AG04450 (cell line): Measurements from ENCODE around the gene ANKRD13A. TPM values are rescaled to one million over a fixed set of nuclear protein-coding genes. Genes with fewer than 3 reads are reported as not detected.
"Not testable (repeated sequence)": the region's sequence is repeated elsewhere in the genome, so short reads cannot be mapped to it uniquely, and the experiment has no call there.

Source experiments
- CTCF ChIA-PET: fragments of 300-600, 350-600 bp; formaldehyde crosslinking; extraction: SDS; loops from one replicate; lab custom pipeline; 2022; ENCODE audit warnings: antibody characterized with exemption, inconsistent platforms; lab: Charles Lee
- POLR2A ChIA-PET: fragments of 350-600 bp; formaldehyde crosslinking; extraction: SDS; loops from one replicate; lab custom pipeline; 2021; ENCODE audit warnings: antibody characterized with exemption, inconsistent platforms; lab: Yijun Ruan, JAX
- DNase-seq: peaks from one replicate; pipeline ENCODE4 v3.0.0-alpha.2; 2011; ENCODE audit warnings: low read depth, low spot score
- H3K27ac ChIP-seq: one replicate; pipeline ENCODE4 v1.5.1; 2012; ENCODE audit warnings: low read depth, low read length, control low read depth
- H3K27me3 ChIP-seq: one replicate; pipeline ENCODE4 v1.6.0; 2012; ENCODE audit warnings: low read length; ENCODE audit not compliant: control insufficient read depth, insufficient read depth
- H3K4me3 ChIP-seq: 2 replicates; pipeline ENCODE4 v1.5.1; 2011; ENCODE audit warnings: mild to moderate bottlenecking, low read depth, low read length, control low read depth
- H3K9me3 ChIP-seq: 2 replicates; pipeline ENCODE4 v1.5.1; 2012; ENCODE audit warnings: low read length; ENCODE audit not compliant: control insufficient read depth, insufficient read depth
- CTCF ChIP-seq: IDR thresholded peaks from 2 replicates; pipeline ENCODE4 v1.5.1; 2011; ENCODE audit warnings: low read depth, low read length, control low read depth, inconsistent platforms
- polyA plus RNA-seq: library from polyadenylated mRNA; depleted of rRNA; stranded (reverse); fragments of >200 nt; gene quantifications from 2 replicates; pipeline ENCODE4 v1.2.3, GENCODE V29; 2011; rRNA removed
- small RNA-seq: library from RNA; depleted of rRNA; stranded (forward); fragments of <200 nt; gene quantifications from one replicate; pipeline ENCODE3, GENCODE V24; 2012; ENCODE audit warnings: low read depth; ENCODE audit not compliant: insufficient read length

ANKRD13A gene
- polyA plus RNA-seq, 1 experiment: 246 TPM

DNA sequence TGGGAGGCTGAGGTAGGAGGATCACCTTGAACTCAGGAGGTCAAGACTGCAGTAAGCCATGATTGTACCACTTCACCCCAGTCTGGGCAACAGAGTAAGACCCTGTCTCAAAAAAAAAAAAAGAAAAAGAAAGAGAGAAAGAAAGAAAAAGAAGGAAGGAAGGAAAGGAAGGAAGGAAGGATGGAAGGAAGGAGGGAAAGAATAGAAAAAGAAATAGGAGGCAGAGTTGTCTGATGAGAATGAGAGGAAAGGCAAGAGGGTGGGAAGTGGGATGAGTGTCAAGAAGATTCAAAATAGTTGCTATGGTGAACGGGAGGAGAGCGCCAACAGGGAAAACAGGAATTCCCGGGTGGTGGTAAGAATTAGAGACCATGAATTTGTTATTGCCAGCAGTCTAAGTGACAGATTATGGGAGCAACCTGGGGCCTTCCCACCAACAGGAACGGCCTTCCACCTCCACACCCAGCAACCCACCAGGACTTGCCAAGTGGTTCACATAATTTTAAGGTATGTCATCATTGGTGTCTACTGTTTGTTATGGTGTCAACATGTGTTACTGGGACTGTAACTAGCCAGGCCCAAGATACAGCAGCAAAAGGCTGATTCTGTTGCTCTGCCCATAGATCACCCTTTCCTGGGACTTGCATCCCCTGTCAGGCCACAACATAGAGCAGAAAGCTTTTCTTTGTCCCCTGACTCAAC is 85.2 kb downstream of the ANKRD13A start:
- DNase-seq: no peak
- no peak for TF ChIP-seq CTCF
- H3K27ac ChIP-seq: no peak overlapping the region
- H3K27me3 ChIP-seq: peaks cover 5% of the 10 kb centered on the region
- H3K4me3 ChIP-seq: no peak overlapping the region
- no peaks in the 10 kb centered on the region for H3K9me3 ChIP-seq
- ChIA-PET POLR2A (no interaction called here), CTCF (no interaction called here)

DNA sequence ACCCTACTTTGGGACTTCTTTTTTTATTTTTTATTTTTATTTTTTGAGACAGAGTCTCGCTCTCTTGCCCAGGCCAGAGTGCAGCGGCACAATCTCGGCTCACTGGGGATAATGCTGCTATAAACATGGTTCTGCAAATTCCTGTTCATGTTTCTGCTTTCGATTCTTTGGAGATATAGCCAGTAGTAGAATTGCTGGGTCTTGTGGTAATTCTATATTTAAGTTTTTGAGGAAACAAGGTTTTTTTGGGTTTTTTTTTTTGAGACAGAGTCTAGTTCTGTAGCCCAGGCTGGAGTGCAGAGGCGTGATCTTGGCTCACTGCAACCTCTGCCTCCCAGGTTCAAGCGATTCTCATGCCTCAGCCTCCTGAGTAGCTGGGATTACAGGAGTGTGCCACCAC is 89.0 kb downstream of the ANKRD13A start:
- CTCF ChIA-PET, H3K27ac ChIP-seq, H3K4me3 ChIP-seq, POLR2A ChIA-PET, H3K9me3 ChIP-seq, DNase-seq: not testable (repeated sequence)
- H3K27me3 ChIP-seq: peaks cover 18% of the 10 kb centered on the region

DNA sequence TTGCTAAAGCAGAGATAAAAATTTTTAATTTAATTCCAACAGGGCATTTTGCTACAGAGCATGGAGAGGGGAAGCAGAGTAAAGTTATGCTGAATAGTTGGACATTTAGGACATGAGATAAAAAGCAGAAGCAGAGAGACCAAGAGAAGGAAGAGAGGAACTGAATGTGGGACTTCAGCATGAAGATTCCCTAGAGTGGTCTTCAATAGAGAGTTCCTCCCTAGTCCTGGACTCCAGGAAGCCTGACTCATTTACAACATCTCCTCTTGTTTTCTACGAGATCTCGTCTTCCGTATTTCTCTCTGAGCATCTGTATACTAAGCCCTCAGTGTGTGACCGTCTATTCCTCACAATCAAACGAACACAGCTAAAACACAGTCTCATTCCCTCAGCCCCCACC is 89.7 kb downstream of the ANKRD13A start:
- TF ChIP-seq CTCF: no peak
- H3K27ac ChIP-seq: no peak overlapping the region
- peaks cover 18% of the 10 kb centered on the region for H3K27me3 ChIP-seq
- no peaks in the 10 kb centered on the region for H3K9me3 ChIP-seq
- no peak overlapping the region for H3K4me3 ChIP-seq
- POLR2A ChIA-PET: no interaction called here
- DNase-seq: no peak
- CTCF ChIA-PET: interaction anchor here (1.3 kb wide), 1 partner anchor 11 kb away, joined by 5 read pairs; no protein-coding TSS in a partner anchor

Small RNA genes within 50 kb of the gene (small RNA-seq; reads per million reads assigned to genes)
- gene AC007546.2: not detected

Other genes with a start within 250 kb of the ANKRD13A start
- 5.2 and 6.8 TPM in 2 replicates for gene TRPV4, start 166.0 kb upstream of the ANKRD13A start, polyA plus RNA-seq
- gene GLTP, start 118.9 kb upstream of the ANKRD13A start, polyA plus RNA-seq: 28.8 and 30.3 TPM in 2 replicates
- 7.6 and 9.1 TPM in 2 replicates for gene TCHP, start 99.2 kb upstream of the ANKRD13A start, polyA plus RNA-seq
- gene GIT2, start 3.1 kb upstream of the ANKRD13A start, polyA plus RNA-seq: 57.9 and 62.0 TPM in 2 replicates
- gene C12orf76, start 49.1 kb downstream of the ANKRD13A start, polyA plus RNA-seq: 9.2 and 11.4 TPM in 2 replicates
- 13.3 and 22.1 TPM in 2 replicates for gene IFT81, start 124.9 kb downstream of the ANKRD13A start, polyA plus RNA-seq